GM12875 (cell line): Measurements from ENCODE around the gene CRYZL1.
"Not testable (repeated sequence)": the region's sequence is repeated elsewhere in the genome, so short reads cannot be mapped to it uniquely, and the experiment has no call there.

ENCODE experiments used
- H3K4me3 ChIP-seq: one replicate; pipeline ENCODE4 v1.5.1; 2011; ENCODE audit warnings: low read depth, low read length, control low read depth
- CTCF ChIP-seq: IDR thresholded peaks from 2 replicates; pipeline ENCODE4 v1.5.1; 2011; ENCODE audit warnings: low read depth, mild to moderate bottlenecking, control low read depth, inconsistent platforms, low read length, moderate library complexity, borderline replicate concordance; ENCODE audit not compliant: insufficient read depth

The CRYZL1 gene

GRCh38 chr21:33634254-33634653, 7.3 kb downstream of the CRYZL1 start:
- TF ChIP-seq CTCF: no peak
- H3K4me3 ChIP-seq: no peak overlapping the region

- not testable (repeated sequence) for H3K4me3 ChIP-seq
Measured at GRCh38 chr21:33626151-33626550, 15.4 kb downstream of the CRYZL1 start.

- no peak overlapping the region for H3K4me3 ChIP-seq
- no peak for TF ChIP-seq CTCF
Measured at GRCh38 chr21:33622253-33622652, 19.3 kb downstream of the CRYZL1 start.

GRCh38 chr21:33619726-33620125, 21.8 kb downstream of the CRYZL1 start:
- H3K4me3 ChIP-seq: no peak overlapping the region
- no peak for TF ChIP-seq CTCF

- no peak for TF ChIP-seq CTCF
- H3K4me3 ChIP-seq: no peak overlapping the region
Measured at GRCh38 chr21:33618407-33618806, 23.1 kb downstream of the CRYZL1 start.

- H3K4me3 ChIP-seq: not testable (repeated sequence)
Measured at GRCh38 chr21:33617565-33617964, 24.0 kb downstream of the CRYZL1 start.

- no peak for TF ChIP-seq CTCF
- H3K4me3 ChIP-seq: no peak overlapping the region
Measured at GRCh38 chr21:33611006-33611744, 30.4 kb downstream of the CRYZL1 start.

GRCh38 chr21:33608559-33608958, 33.0 kb downstream of the CRYZL1 start:
- TF ChIP-seq CTCF: no peak
- H3K4me3 ChIP-seq: no peak overlapping the region
